Ovary (tissue), 9 donors: ENCODE results near the gene IDI1. TPM values are rescaled to one million over a fixed set of nuclear protein-coding genes. Genes with fewer than 3 reads are reported as not detected.
"Not testable (repeated sequence)": the region's sequence is repeated elsewhere in the genome, so short reads cannot be mapped to it uniquely, and the experiment has no call there.

Source experiments
- DNase-seq, 5 donors: peaks; one replicate each; pipeline ENCODE4 v3.0.0-alpha.2; 2019 to 2020
- H3K27ac ChIP-seq, 2 donors: fragments of 200-600 bp; one replicate each; pipeline versions ENCODE4 v1.5.1 to v1.8.0; 2019 to 2022
- H3K27me3 ChIP-seq: fragments of 200-600 bp; one replicate; pipeline ENCODE4 v1.8.0; 2022
- H3K36me3 ChIP-seq: fragments of 200-600 bp; sonication (generic); one replicate; pipeline ENCODE4 v1.5.1; 2019
- H3K4me1 ChIP-seq: one replicate; pipeline ENCODE4 v1.8.1; 2013; ENCODE audit warnings: mild to moderate bottlenecking, moderate library complexity; ENCODE audit not compliant: insufficient read depth
- H3K4me3 ChIP-seq: fragments of 200-600 bp; sonication (generic); one replicate; pipeline ENCODE4 v1.5.1; 2017
- H3K9me3 ChIP-seq, 2 donors: fragments of 200-600 bp in 1 of 2; sonication (generic) in 1 of 2; one replicate each; pipeline versions ENCODE4 v1.5.1 to v1.8.1; 2013 to 2019; ENCODE audit warnings: mild to moderate bottlenecking in 1 of 2, moderate library complexity in 1 of 2
- CTCF ChIP-seq, 3 donors: fragments of 450-650 bp in 2 of 3; fragments of 200-600 bp in 1 of 3; IDR thresholded peaks; one replicate each; pipeline versions ENCODE4 v1.5.1 to v1.8.0; 2016 to 2022; ENCODE audit warnings: antibody characterized with exemption in 3 of 3, mild to moderate bottlenecking in 1 of 3
- EP300 ChIP-seq: sonication (generic); formaldehyde crosslinking; IDR thresholded peaks from one replicate; pipeline ENCODE4 v1.6.1; 2017; ENCODE audit warnings: antibody characterized with exemption
- POLR2A ChIP-seq: fragments of 450-650 bp; IDR thresholded peaks from one replicate; pipeline ENCODE4 v1.6.1; 2017; ENCODE audit warnings: antibody characterized with exemption, mild to moderate bottlenecking, moderate library complexity
- WGBS, 3 donors: extraction: QIAGEN DNeasy Blood & Tissue Kit in 1 of 3; methylation state at CpG; one replicate each; pipeline versions ENCODE4 v1.1.5 to v1.1.7; 2013 to 2017; 5-methylcytosine and 5-hydroxymethylcytosine counted together
- intact Hi-C, 4 donors: fragments of 100-400 bp; cut with DNase I; formaldehyde crosslinking; loops; one replicate each; pipeline versions ENCODE4 v1.11.0 to v1.15.1; 2022 to 2023
- polyA plus RNA-seq, 2 donors: library from polyadenylated mRNA; stranded (reverse); fragments of 200-250 nt in 1 of 2; fragments of 350-450 nt in 1 of 2; fragmentation: Illumina TruSeq in 1 of 2; extraction: RNeasy Lipid Tissue Mini Kit (QIAGEN cat#74804) in 1 of 2; gene quantifications; one replicate each; pipeline ENCODE4 v1.2.3, GENCODE V29; 2013 to 2014
- total RNA-seq, 7 donors: library from RNA; depleted of rRNA in 2 of 7; stranded (reverse); fragments of >200 nt in 2 of 7; fragmentation: NEBNext Ultra II Directional in 3 of 7; extraction: Animal tissue kit (Norgen Biotek cat#: 25700) in 3 of 7; gene quantifications; one replicate each; pipeline versions ENCODE4 v1.1.0 to v1.2.4, GENCODE V29; 2016 to 2023
- donor health status: DM: no; HTN: no; CAD: no; lungs with moderate emphysema.
- donor health status: DM: no; HTN: no; CAD: no.
- donor health status: Bipolar disorder and iron deficiency.
- donor health status: DM: yes; HTN: yes; CAD: no.
- donor health status: DM: no; HTN: no; CAD: no.
- donor health status: DM: yes; HTN: yes; CAD: no.

IDI1 gene
- total and polyA plus RNA-seq, 9 donors = 17.3 to 99.0 (median 24.4) TPM

- DNase-seq = no peak
- H3K36me3 ChIP-seq = no peaks in the 10 kb centered on the region
- 89 to 92% (median 92%) methylated on average over 16 of the region's 16 CpGs for WGBS, 3 donors
Observed at GRCh38 chr10:1011696-1012095, 37.2 kb downstream of the IDI1 start.

GRCh38 chr10:1010703-1011102 lies 38.2 kb downstream of the IDI1 start:
- intact Hi-C loops = no loop called here
- no peak overlapping the region for H3K27ac ChIP-seq
- H3K27me3 ChIP-seq = no peaks in the 10 kb centered on the region
- H3K4me3 ChIP-seq = no peak overlapping the region
- H3K36me3 ChIP-seq = no peaks in the 10 kb centered on the region
- WGBS, 3 donors = 91 to 96% (median 93%) methylated on average over 7 of the region's 7 CpGs
- H3K9me3 ChIP-seq = no peaks in the 10 kb centered on the region
- no peak for DNase-seq
- TF ChIP-seq POLR2A (no peak), EP300 (no peak), CTCF (IDR thresholded peaks at IDR 0.05) (no peak)
- no peaks in the 10 kb centered on the region for H3K4me1 ChIP-seq

More at GRCh38 chr10:1011696-1012095, 37.2 kb downstream of the IDI1 start:
- TF ChIP-seq CTCF (IDR thresholded peaks at IDR 0.05) (no peak), POLR2A (no peak), EP300 (no peak)
- no peaks in the 10 kb centered on the region for H3K9me3 ChIP-seq
- no peak overlapping the region for H3K27ac ChIP-seq
- H3K4me1 ChIP-seq = no peaks in the 10 kb centered on the region
- no peaks in the 10 kb centered on the region for H3K27me3 ChIP-seq
- intact Hi-C loops = no loop called here
- H3K4me3 ChIP-seq = no peak overlapping the region

GRCh38 chr10:1009947-1010346 lies 39.0 kb downstream of the IDI1 start:
- intact Hi-C loops, DNase-seq, H3K27ac ChIP-seq, H3K4me1 ChIP-seq, H3K27me3 ChIP-seq, H3K36me3 ChIP-seq, H3K9me3 ChIP-seq, H3K4me3 ChIP-seq: not testable (repeated sequence)
- WGBS, 3 donors = 65 to 67% (median 67%) methylated on average over 7 to 8 of the region's 8 CpGs

GRCh38 chr10:1009071-1009494 lies 39.8 kb downstream of the IDI1 start:
- TF ChIP-seq POLR2A (no peak), CTCF (IDR thresholded peaks at IDR 0.05) (no peak), EP300 (no peak)
- no peak for DNase-seq
- intact Hi-C loops = no loop called here
- 90 to 97% (median 94%) methylated on average over 9 of the region's 9 CpGs for WGBS, 3 donors
- Histone ChIP-seq H3K4me3 (no peak overlapping the region), H3K4me1 (no peaks in the 10 kb centered on the region), H3K27ac (no peak overlapping the region), H3K27me3 (no peaks in the 10 kb centered on the region), H3K9me3 (no peaks in the 10 kb centered on the region), H3K36me3 (no peaks in the 10 kb centered on the region)

GRCh38 chr10:1007583-1007982 lies 41.3 kb downstream of the IDI1 start:
- intact Hi-C loops = no loop called here
- DNase-seq = no peak
- H3K4me3 ChIP-seq = no peak overlapping the region
- TF ChIP-seq CTCF (IDR thresholded peaks at IDR 0.05) = no peak
- TF ChIP-seq EP300 = no peak
- TF ChIP-seq POLR2A = no peak
- H3K27me3 ChIP-seq = no peaks in the 10 kb centered on the region
- H3K27ac ChIP-seq = no peak overlapping the region
- peaks cover 1% of the 10 kb centered on the region for H3K36me3 ChIP-seq
- H3K4me1 ChIP-seq = no peaks in the 10 kb centered on the region
- WGBS, 3 donors = 85 to 91% (median 91%) methylated on average over 10 of the region's 10 CpGs
- H3K9me3 ChIP-seq = peaks cover 0 to 6% of the 10 kb centered on the region in 2 donors
